ENCODE measurements around the gene JADE1.

JADE1 gene

GRCh38 chr4:128841402-128841801 lies 31.9 kb downstream of the JADE1 start:
- no peak for DNase-seq (ENCODE audit: low read depth in 2 of 2)

DNA sequence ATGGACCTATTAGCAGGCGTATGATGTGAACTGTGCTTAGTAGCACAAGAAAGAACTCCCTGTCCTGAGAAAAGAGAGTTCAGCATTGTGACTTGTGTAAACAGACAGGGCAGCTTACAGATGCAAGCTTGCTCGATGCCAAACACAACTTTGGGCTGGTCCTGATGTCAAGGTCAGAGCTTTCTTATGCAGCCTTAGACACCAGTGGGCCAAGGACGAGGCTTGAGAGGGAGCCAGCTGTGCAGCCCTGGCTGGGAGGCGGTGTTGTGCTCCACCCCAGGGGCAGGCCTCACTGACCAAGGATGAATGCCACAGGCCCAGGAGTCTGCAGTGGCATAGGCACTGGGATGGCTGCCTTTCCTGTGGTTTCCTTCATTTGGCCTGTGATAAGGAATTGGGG lies 35.4 kb downstream of the JADE1 start:
- no peak for DNase-seq (ENCODE audit: low read depth in 2 of 2)

DNA sequence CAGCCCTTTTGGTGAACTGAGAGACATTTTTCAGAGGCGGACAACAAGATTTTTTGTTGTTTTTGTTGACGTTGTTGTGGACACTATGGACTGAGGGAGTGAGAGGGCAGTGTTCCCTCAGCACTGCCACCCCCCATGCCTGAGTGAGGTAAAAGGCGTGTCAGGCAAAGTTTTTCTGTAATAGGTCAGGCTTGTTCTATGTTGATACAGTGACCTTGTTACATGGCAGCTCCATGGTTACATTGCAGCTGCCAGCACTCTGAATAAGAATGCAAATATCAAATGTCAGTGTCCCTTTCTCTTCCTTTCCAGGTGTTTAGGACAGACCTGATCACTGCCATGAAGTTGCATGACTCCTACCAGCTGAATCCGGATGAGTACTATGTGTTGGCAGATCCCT lies 36.6 kb downstream of the JADE1 start:
- no peak for DNase-seq (ENCODE audit: low read depth in 2 of 2)

GRCh38 chr4:128847082-128847724 lies 37.7 kb downstream of the JADE1 start:
- DNase-seq (ENCODE audit: low read depth in 2 of 2): no peak

DNA sequence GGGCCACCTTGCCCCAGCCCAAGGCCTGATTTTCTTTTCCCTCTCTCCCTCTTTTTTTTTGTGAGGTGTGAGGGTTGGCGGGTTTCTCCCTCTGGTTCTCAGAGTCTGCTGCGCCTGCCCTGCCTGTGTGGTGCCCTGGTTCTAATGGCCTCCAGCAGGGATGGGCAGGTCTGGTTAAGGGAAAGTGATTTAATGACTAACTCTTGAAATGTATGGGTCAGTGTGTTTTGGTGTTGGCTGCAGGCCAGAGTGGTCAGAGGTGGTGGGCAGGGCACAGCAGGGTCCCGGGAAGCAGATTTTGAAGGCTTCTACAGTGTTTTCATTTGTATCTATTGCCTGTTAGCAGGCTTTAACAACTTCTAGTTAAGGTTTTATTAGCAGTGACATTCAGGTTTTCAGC lies 39.0 kb downstream of the JADE1 start:
- DNase-seq (ENCODE audit: low read depth in 2 of 2): no peak

DNA sequence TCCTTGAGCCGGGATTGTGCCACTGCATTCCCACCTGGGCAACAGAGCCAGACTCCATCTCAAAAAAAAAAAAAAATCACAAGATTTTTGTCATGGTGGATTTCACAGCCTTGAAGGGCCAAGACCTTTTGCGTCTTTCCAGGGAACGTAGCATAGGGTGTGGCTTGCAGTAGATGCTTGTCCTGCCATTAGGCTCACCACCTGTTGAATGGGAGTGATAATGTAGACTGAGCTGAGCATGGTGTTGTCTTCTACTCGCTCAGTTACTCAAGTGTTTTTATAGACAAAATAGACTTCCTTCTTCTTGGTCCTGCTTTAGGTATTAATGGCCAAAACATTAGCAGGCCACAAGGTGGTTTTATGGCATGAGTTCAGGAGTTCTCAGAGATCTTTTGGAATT lies 40.8 kb downstream of the JADE1 start:
- DNase-seq (ENCODE audit: low read depth in 2 of 2): no peak

DNA sequence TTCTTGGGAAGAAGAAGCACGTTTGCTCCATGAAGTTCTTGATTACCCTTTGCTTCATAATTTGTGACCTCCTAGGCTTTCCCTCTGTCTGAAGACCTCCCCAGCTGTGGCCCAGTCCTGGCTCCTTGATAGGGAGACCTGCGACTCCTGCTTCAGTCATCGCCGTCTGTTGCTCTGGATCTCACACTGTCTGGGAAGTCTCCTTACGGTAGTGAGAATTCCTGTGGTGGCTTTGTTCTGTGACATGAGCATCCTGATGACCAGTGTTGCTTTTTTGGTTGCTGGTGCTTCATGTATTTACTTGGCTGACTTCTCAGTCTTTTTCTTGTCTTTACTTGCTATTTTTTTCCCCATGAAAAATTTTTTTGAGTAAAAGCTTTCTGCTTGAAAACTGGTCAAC lies 44.2 kb downstream of the JADE1 start:
- DNase-seq (ENCODE audit: low read depth in 2 of 2): no peak

DNA sequence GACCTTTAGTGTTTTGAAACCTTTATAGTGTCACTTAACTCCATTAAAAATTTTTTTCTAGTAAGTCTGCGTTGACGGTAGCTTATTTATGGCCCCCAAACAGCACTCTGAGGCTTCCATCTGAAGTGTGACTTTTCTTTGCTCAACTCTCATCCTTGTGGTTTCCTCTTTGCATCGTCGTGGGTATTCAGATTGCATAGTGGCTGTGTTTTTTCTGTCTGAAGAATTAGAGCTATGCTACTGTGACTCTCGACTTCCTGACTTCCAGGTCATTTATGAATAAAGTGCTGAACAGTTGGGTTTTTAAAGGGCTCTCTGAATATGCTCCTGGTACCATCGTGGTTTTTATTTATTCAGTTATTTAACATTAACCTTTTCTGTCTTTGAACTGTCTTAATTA lies 44.9 kb downstream of the JADE1 start:
- DNase-seq (ENCODE audit: low read depth in 2 of 2): peak; percentile 35

DNA sequence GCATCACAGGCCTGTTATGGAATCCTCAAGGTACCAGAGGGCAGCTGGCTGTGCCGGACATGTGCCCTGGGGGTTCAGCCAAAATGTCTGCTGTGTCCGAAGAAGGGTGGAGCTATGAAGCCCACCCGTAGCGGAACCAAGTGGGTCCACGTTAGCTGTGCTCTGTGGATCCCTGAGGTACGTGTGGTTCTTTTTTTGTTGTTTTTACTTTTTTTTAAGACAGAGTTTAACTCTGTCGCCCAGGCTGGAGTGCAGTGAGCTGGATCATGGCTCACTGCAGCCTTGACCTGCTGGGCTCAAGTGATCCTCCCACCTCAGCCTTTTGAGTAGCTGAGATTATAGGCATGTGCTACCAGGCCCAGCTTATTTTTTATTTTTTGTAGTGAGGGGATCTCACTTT lies 46.1 kb downstream of the JADE1 start:
- no peak for DNase-seq (ENCODE audit: low read depth in 2 of 2)

DNA sequence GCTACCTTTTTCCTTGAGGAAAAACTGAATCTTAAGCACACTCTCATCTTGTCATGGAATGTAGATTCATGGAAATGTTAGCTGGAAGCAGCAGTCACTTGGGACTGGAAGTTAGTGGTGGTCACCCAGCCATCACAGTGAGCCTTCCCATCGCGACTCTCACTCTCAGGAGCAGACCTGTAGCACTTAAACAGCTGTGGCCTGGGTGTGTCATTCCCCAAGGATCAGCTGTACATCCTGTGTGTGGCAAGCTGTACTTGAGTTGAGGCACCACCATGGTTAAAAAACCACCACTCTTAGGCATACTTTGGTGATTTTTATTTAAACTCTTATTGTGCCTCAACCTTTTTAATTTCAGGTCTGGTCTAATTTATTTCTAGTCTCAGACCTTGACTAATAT lies 46.7 kb downstream of the JADE1 start:
- DNase-seq (ENCODE audit: low read depth in 2 of 2): no peak

DNA sequence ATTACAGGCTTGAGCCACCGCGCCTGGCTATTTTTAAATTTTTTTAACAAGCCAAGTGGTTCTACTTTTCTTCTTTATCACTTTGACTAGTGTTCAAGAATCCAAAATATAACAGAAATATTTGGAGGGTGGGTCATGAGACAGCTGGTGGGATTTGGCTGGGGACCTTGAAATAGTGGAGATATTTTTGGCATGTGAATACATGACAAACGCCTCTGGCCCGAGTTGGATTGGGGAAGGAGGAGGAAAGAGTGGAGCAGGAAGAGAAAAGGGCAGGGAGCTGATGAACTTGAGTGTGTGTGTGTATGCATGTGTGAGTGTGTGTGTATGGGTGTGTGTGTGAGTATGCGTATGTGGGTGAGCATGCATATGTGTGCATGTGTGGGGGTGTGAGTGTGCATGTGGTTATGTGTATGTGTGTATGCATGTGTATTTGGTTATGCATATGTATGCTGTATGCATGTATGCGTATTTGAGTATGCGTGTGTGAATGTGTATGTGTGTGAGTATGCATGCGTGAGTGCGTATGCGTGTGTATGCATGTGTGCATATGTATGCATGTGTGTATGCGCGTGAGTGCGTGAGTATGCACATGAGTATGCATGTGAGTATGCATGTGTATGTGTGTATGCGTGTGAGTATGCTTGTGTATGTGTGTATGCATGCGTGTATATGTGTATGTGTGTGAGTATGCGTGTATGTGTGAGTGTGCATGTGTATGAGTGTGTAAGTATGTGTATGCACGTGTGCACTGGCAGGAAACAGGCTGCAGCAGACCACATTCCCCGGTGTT lies 49.6 kb downstream of the JADE1 start:
- peak; percentile 77 to 82 for DNase-seq (ENCODE audit: low read depth in 2 of 2)

- DNase-seq (ENCODE audit: low read depth in 2 of 2): peak; percentile 83 to 86
Measured at GRCh38 chr4:128859887-128860677, 50.6 kb downstream of the JADE1 start.

DNA sequence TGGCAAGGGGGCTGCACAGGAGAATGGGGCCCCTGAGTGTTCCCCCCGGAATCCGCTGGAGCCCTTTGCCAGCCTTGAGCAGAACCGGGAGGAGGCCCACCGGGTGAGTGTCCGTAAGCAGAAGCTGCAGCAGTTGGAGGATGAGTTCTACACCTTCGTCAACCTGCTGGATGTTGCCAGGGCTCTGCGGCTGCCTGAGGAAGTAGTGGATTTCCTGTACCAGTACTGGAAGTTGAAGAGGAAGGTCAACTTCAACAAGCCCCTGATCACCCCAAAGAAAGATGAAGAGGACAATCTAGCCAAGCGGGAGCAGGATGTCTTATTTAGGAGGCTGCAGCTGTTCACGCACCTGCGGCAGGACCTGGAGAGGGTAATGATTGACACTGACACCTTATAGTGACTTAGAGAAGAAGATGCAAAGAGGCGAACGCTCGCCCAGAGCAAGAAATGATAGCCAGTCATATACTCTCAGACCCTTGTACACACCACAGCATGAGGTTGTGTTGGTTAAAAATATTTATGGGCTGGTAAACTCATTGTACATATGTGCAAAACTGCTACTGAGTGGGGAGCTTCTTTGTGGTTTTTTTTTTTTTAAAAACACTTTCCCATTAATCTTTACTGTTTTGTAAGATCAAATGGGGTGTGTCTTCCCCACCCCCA lies 52.5 kb downstream of the JADE1 start:
- no peak for DNase-seq (ENCODE audit: low read depth in 2 of 2)

GRCh38 chr4:128862608-128863311 lies 53.3 kb downstream of the JADE1 start:
- DNase-seq (ENCODE audit: low read depth in 2 of 2): no peak

DNA sequence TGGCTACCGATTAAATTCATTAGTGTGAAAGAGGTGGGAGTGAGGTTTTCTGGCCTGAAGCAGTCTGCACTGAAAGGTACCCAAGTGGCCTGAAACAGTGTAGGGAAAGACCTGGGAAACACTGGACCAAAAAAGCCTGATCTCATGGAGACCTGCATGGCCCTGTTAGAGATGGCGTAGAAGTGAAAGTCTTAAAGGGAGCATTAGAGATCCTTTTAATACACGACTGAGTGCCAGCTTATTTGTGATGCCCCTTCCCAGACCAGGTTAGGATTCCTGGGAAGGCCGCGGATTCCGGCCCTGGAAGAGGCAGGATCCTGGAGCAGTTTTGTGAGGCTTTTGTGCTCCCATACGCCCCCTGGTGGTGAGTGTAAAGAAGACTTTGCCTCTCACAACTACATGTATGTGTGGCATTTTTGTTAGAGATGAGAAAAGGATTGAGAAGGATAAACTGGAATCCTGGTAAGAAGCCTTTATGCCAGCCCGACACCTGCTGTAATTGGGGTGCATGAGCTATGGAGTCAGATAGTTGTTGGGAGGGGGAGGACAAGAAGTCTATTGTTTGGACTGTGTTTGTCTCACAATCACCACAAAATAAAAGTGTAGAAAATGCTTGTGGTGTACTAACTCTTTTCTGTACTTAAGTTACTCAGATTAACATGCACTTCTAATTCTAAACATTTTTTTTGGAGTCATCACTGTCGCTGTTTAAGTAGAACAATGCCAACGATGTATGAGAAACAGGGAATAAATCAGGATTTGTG lies 54.0 kb downstream of the JADE1 start:
- peak; percentile 45 to 55 for DNase-seq (ENCODE audit: low read depth in 2 of 2)

- no peak for DNase-seq (ENCODE audit: low read depth in 2 of 2)
Measured at GRCh38 chr4:128865132-128865531, 55.6 kb downstream of the JADE1 start.

- DNase-seq (ENCODE audit: low read depth in 2 of 2): no peak
Measured at GRCh38 chr4:128866269-128866668, 56.8 kb downstream of the JADE1 start.

DNA sequence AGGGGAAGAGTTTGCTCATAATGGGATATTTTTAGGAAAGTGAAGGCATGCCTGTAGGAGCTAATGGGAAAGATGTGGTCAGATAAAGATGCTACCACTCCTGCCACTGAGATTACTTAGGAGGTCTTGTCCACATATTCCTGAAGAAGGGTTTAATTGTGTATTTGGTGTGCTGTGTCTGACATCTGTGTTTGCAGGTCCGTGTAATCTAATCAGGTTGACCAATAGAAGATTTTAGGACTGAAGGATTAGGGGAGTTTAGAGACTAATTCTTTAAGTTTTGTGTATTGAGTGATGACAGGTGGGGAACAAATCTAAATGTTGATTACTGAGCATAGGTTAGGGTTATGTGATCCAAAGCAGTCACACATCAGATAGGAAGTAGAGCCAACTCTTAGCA lies 57.2 kb downstream of the JADE1 start:
- DNase-seq (ENCODE audit: low read depth in 2 of 2): no peak

- no peak for DNase-seq (ENCODE audit: low read depth in 2 of 2)
Measured at GRCh38 chr4:128868758-128869157, 59.3 kb downstream of the JADE1 start.

DNA sequence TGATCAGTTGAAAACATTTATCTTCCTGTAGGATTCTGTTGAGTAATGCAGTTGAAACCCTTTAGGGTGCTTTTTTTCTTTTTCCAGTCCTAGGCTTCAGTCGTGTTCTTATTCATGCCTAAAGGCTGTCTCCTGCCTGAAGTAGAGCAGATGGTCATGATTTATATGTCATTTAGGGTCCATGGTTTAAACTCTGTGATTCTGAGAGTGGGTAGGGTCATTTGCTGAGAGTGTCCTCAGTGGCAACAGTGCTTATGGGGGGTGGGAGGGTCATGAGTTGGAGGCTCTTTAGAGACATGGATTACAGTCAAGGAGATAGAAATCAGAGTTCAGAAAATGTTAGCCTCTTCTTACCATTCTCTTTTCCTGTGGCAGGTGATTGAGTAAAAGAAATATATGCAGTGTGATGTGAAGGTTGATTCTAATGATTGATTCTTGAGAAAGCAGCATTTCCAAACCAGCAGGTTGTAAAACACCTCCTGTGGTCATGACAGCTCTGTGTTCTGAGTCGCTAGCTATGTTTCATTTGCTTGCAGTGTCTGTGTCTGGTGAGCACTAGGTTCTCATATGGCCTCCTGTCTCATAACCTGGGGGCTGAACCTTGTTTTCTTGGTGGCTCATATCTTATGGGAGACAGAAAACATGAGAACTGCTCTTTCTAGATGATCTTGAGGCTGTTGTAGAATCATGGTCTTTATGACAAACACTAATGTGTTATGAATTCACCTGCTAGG lies 60.4 kb downstream of the JADE1 start:
- no peak for DNase-seq (ENCODE audit: low read depth in 2 of 2)
